SH-SY5Y (cell line): ENCODE measurements around the gene TWIST2.

Source experiments
- GATA2 ChIP-seq: IDR thresholded peaks from 2 replicates; pipeline ENCODE4 v1.6.1; 2011; ENCODE audit warnings: mild to moderate bottlenecking, low read depth, low read length
- GATA3 ChIP-seq: IDR thresholded peaks from 2 replicates; pipeline ENCODE4 v1.6.1; 2011; ENCODE audit warnings: low read depth, mild to moderate bottlenecking, low read length, moderate library complexity

DNA sequence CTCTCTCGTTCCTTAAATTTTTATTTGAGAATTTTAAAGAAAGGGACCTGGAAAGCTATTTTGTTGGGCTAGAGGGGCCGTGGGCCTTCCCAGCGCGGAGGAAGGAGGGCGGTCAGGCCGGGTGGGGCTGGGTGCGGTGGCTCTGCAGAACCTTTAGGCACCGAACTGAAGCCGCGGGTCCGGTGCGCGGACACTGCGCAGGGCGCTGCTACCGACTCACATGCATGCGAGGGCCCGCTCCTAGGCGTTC, 1.6 kb upstream of the TWIST2 start:
- TF ChIP-seq GATA3: no peak
- no peak for TF ChIP-seq GATA2
